Panc1 (cell line): ENCODE measurements around the gene PTGR3. TPM values are rescaled to one million over a fixed set of nuclear protein-coding genes. Genes with fewer than 3 reads are reported as not detected.

Source experiments
- ATAC-seq: fragments of 200-7000 bp; cut with Tn5 transposase; 2 replicates; pipeline ENCODE4 v1.9.1; 2020; ENCODE audit warnings: mild to moderate bottlenecking, moderate library complexity
- BruUV-seq: library from RNA; stranded (reverse); fragments of 400-500 nt; replicated peaks from 2 replicates; lab custom pipeline; 2021; lab: Mats Ljungman, UMichigan
- CTCF ChIA-PET: fragments of 300-600 bp; sonication (Branson Sonifier 250); formaldehyde crosslinking; loops from one replicate; lab custom pipeline; 2022; ENCODE audit warnings: antibody characterized with exemption; lab: Charles Lee
- POLR2A ChIA-PET: fragments of 300-600 bp; sonication (Branson Sonifier 250); formaldehyde crosslinking; loops from one replicate; lab custom pipeline; 2022; ENCODE audit warnings: antibody characterized with exemption; lab: Charles Lee
- DNase-seq: peaks from one replicate; pipeline ENCODE4 v3.0.0-alpha.2; 2010; ENCODE audit warnings: low read depth, low spot score
- H3K27ac ChIP-seq: 2 replicates; pipeline ENCODE4 v1.5.1; 2011; ENCODE audit warnings: mild to moderate bottlenecking, low read length, inconsistent platforms
- H3K27me3 ChIP-seq: fragments of 200-500 bp; sonication (Bioruptor generic); 2 replicates; pipeline ENCODE4 v1.6.0; 2014; ENCODE audit warnings: low read length, inconsistent platforms; ENCODE audit not compliant: control insufficient read depth, insufficient read depth
- H3K36me3 ChIP-seq: fragments of 200-500 bp; sonication (Bioruptor generic); 2 replicates; pipeline ENCODE4 v1.5.1; 2014; ENCODE audit warnings: inconsistent platforms, mild to moderate bottlenecking, low read length, moderate library complexity; ENCODE audit not compliant: control insufficient read depth, insufficient read depth
- H3K4me1 ChIP-seq: 2 replicates; pipeline ENCODE4 v1.5.1; 2011; ENCODE audit warnings: inconsistent platforms, mild to moderate bottlenecking, low read length, moderate library complexity; ENCODE audit not compliant: control insufficient read depth, insufficient read depth
- H3K4me3 ChIP-seq, 2 experiments: 2 replicates each; pipeline ENCODE4 v1.5.1; 2011 to 2012; ENCODE audit warnings: low read depth in 2 of 2, low read length in 2 of 2, mild to moderate bottlenecking in 2 of 2, inconsistent platforms in 1 of 2, moderate library complexity in 1 of 2
- H3K9me3 ChIP-seq: fragments of 200-500 bp; sonication (Bioruptor generic); 2 replicates; pipeline ENCODE4 v1.5.1; 2014; ENCODE audit warnings: low read depth, mild to moderate bottlenecking, inconsistent platforms, low read length, moderate library complexity; ENCODE audit not compliant: control insufficient read depth, insufficient read depth
- POLR2AphosphoS5 ChIP-seq: IDR thresholded peaks from 2 replicates; pipeline ENCODE4 v1.6.1; 2012; ENCODE audit warnings: mild to moderate bottlenecking, low read depth, low read length, moderate library complexity
- SIN3A ChIP-seq: IDR thresholded peaks from 2 replicates; pipeline ENCODE4 v1.6.1; 2012; ENCODE audit warnings: low read depth, mild to moderate bottlenecking, low read length, moderate library complexity, borderline replicate concordance; ENCODE audit not compliant: insufficient read depth
- TCF7L2 ChIP-seq: IDR thresholded peaks from 2 replicates; pipeline ENCODE4 v1.6.1; 2011; ENCODE audit warnings: mild to moderate bottlenecking, low read depth, low read length, inconsistent platforms
- in situ Hi-C: cut with HindIII; loops from 2 replicates; pipeline ENCODE4 v1.10.0; 2016; ENCODE audit warnings: low sequenced_read_pairs, low pct_unique_long_range_greater_than_20kb
- intact Hi-C: fragments of 100-400 bp; cut with micrococcal nuclease; formaldehyde crosslinking; loops from one replicate; pipeline ENCODE4 v1.10.0; 2022; ENCODE audit not compliant: unreplicated experiment
- total RNA-seq: library from RNA; stranded (reverse); gene quantifications from one replicate; pipeline ENCODE4 v1.2.1, GENCODE V29; 2021; ENCODE audit not compliant: unreplicated experiment
- TF ChIP-seq, protein P1 (sequence below): fragments of 450-650 bp; IDR thresholded peaks from 2 replicates; pipeline ENCODE4 v1.5.1; 2017; ENCODE audit warnings: mild to moderate bottlenecking
- TF ChIP-seq, protein P2 (sequence below), 2 experiments: IDR thresholded peaks; 2 replicates each; pipeline ENCODE4 v1.6.1; 2011 to 2012; ENCODE audit warnings: low read depth in 2 of 2, control low read depth in 1 of 2, low read length in 1 of 2, mild to moderate bottlenecking in 1 of 2, moderate library complexity in 1 of 2; ENCODE audit not compliant: insufficient read depth in 1 of 2

PTGR3 gene
- total RNA-seq, 1 experiment from 2014 or later: 45.0 TPM

DNA sequence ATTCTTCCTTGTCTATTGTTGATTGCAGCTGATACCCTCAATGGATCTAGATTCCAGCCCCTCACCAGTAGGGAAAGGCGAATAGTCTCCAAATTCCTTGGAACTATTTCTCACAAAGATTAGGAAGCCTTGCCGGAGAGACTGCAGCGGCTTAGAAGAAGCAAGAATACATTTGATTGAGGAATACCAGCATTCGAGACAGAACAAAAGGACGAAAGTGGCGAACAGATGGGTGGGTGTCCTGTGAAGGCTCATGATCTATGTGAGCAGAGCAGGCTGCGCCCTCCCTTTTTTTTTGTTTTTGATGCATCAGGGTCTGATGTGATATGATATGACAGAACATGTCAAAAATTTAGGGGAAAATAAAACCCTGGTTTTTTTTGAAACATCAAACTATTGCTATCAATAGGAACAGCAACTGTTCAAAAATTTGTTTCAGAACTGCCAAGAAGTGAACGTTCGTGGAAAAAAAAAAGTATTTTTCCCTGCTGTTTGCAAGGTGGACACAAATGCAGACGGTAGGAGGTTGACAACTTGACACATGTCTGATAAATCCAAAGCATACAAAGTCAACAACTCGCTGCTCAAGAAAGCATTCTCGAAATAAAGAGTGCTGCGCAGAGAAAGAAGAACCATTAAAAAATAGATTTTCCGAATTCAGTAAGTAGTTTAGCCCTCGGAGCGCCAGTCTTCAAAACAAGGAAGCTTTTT is 49.1 kb downstream of the PTGR3 start:
- peaks cover 10% of the 10 kb centered on the region for H3K4me1 ChIP-seq
- no peaks in the 10 kb centered on the region for H3K9me3 ChIP-seq
- no TSS peak for BruUV-seq
- H3K27me3 ChIP-seq: no peaks in the 10 kb centered on the region
- H3K4me3 ChIP-seq: no peak overlapping the region
- ChIA-PET CTCF (interaction anchor here (0.7 kb wide), 1 partner anchor 246 kb away, joined by 4 read pairs; no protein-coding TSS in a partner anchor), POLR2A (no interaction called here)
- H3K27ac ChIP-seq: no peak overlapping the region
- in situ Hi-C loops: no loop called here
- ATAC-seq (no peak), DNase-seq (no peak)
- no peaks in the 10 kb centered on the region for H3K36me3 ChIP-seq
- intact Hi-C loops: no loop called here
- TF ChIP-seq SIN3A: no peak
- no peak for TF ChIP-seq POLR2AphosphoS5
- TF ChIP-seq, protein P1, sequence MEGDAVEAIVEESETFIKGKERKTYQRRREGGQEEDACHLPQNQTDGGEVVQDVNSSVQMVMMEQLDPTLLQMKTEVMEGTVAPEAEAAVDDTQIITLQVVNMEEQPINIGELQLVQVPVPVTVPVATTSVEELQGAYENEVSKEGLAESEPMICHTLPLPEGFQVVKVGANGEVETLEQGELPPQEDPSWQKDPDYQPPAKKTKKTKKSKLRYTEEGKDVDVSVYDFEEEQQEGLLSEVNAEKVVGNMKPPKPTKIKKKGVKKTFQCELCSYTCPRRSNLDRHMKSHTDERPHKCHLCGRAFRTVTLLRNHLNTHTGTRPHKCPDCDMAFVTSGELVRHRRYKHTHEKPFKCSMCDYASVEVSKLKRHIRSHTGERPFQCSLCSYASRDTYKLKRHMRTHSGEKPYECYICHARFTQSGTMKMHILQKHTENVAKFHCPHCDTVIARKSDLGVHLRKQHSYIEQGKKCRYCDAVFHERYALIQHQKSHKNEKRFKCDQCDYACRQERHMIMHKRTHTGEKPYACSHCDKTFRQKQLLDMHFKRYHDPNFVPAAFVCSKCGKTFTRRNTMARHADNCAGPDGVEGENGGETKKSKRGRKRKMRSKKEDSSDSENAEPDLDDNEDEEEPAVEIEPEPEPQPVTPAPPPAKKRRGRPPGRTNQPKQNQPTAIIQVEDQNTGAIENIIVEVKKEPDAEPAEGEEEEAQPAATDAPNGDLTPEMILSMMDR: no peak
- TF ChIP-seq TCF7L2: no peak
- TF ChIP-seq, protein P2, sequence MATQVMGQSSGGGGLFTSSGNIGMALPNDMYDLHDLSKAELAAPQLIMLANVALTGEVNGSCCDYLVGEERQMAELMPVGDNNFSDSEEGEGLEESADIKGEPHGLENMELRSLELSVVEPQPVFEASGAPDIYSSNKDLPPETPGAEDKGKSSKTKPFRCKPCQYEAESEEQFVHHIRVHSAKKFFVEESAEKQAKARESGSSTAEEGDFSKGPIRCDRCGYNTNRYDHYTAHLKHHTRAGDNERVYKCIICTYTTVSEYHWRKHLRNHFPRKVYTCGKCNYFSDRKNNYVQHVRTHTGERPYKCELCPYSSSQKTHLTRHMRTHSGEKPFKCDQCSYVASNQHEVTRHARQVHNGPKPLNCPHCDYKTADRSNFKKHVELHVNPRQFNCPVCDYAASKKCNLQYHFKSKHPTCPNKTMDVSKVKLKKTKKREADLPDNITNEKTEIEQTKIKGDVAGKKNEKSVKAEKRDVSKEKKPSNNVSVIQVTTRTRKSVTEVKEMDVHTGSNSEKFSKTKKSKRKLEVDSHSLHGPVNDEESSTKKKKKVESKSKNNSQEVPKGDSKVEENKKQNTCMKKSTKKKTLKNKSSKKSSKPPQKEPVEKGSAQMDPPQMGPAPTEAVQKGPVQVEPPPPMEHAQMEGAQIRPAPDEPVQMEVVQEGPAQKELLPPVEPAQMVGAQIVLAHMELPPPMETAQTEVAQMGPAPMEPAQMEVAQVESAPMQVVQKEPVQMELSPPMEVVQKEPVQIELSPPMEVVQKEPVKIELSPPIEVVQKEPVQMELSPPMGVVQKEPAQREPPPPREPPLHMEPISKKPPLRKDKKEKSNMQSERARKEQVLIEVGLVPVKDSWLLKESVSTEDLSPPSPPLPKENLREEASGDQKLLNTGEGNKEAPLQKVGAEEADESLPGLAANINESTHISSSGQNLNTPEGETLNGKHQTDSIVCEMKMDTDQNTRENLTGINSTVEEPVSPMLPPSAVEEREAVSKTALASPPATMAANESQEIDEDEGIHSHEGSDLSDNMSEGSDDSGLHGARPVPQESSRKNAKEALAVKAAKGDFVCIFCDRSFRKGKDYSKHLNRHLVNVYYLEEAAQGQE (IDR thresholded peaks at IDR 0.05; ENCODE audit: insufficient read depth in 1 of 2, low read depth in 2 of 2, low read length in 1 of 2): no peak

DNA sequence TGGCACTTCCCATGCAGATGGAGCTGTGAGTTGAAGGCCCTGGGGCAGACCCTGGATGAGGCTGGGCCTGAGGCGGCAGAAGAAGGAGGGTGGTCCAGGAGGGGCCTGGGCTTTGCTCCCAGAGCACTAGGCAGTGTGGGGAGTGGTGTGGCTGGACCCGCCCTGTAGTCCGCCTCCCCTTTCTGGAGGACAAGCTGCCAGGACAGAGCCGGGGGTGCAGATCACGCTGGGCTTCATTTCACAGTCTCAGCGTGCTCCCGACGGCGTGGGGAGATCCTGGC is 49.8 kb downstream of the PTGR3 start:
- TF ChIP-seq, protein P2 (IDR thresholded peaks at IDR 0.05; ENCODE audit: insufficient read depth in 1 of 2, low read depth in 2 of 2, low read length in 1 of 2): no peak
- TF ChIP-seq, protein P1: no peak
- TF ChIP-seq TCF7L2: no peak
- no peak for TF ChIP-seq SIN3A
- H3K4me3 ChIP-seq: no peak overlapping the region
- no peaks in the 10 kb centered on the region for H3K9me3 ChIP-seq
- BruUV-seq: no TSS peak
- H3K27me3 ChIP-seq: no peaks in the 10 kb centered on the region
- no peak for DNase-seq
- intact Hi-C loops: no loop called here
- CTCF ChIA-PET: no interaction called here
- H3K4me1 ChIP-seq: peaks cover 10% of the 10 kb centered on the region
- no peaks in the 10 kb centered on the region for H3K36me3 ChIP-seq
- in situ Hi-C loops: no loop called here
- POLR2A ChIA-PET: no interaction called here
- no peak for ATAC-seq
- H3K27ac ChIP-seq: no peak overlapping the region
